Neural progenitor cell (in vitro differentiated cells): ENCODE data around the gene ADARB2.

Experiments
- EZH2 ChIP-seq: fragments of 200-600 bp; sonication (generic); IDR thresholded peaks from 2 replicates; pipeline ENCODE4 v1.6.1; 2017; ENCODE audit warnings: antibody characterized with exemption, mild to moderate bottlenecking, moderate library complexity
- TF ChIP-seq, protein P1 (sequence below): fragments of 200-600 bp; sonication (generic); IDR thresholded peaks from 2 replicates; pipeline ENCODE4 v1.5.1; 2017; ENCODE audit warnings: antibody characterized with exemption, mild to moderate bottlenecking

DNA sequence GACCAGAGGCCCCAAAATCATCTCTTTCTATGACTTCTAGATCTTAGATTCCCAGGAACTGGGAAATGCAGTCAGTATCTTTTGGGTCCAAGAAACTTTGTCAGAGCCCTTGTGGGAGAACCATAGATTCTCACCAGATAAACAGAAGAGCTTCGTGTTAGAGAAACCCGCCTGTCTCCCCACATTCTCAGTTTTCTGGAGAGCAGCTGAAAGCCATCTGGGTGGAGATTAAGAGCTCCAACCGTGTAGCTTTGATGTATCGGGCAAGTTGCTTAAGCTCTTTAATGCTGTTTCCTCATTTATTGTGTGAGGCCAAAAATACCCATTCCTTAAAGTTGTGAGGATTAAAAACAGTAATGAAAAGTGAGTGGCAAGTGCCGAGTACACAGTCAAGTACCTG is 573.5 kb downstream of the ADARB2 start:
- TF ChIP-seq, protein P1, sequence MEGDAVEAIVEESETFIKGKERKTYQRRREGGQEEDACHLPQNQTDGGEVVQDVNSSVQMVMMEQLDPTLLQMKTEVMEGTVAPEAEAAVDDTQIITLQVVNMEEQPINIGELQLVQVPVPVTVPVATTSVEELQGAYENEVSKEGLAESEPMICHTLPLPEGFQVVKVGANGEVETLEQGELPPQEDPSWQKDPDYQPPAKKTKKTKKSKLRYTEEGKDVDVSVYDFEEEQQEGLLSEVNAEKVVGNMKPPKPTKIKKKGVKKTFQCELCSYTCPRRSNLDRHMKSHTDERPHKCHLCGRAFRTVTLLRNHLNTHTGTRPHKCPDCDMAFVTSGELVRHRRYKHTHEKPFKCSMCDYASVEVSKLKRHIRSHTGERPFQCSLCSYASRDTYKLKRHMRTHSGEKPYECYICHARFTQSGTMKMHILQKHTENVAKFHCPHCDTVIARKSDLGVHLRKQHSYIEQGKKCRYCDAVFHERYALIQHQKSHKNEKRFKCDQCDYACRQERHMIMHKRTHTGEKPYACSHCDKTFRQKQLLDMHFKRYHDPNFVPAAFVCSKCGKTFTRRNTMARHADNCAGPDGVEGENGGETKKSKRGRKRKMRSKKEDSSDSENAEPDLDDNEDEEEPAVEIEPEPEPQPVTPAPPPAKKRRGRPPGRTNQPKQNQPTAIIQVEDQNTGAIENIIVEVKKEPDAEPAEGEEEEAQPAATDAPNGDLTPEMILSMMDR: no peak
- no peak for TF ChIP-seq EZH2
